SH-SY5Y (cell line): ENCODE data around the gene XXYLT1.

ENCODE experiments used
- GATA2 ChIP-seq: IDR thresholded peaks from 2 replicates; pipeline ENCODE4 v1.6.1; 2011; ENCODE audit warnings: mild to moderate bottlenecking, low read depth, low read length
- GATA3 ChIP-seq: IDR thresholded peaks from 2 replicates; pipeline ENCODE4 v1.6.1; 2011; ENCODE audit warnings: low read depth, mild to moderate bottlenecking, low read length, moderate library complexity

The XXYLT1 gene

GRCh38 chr3:195271410-195272243, 668 bp upstream of the XXYLT1 start:
- TF ChIP-seq GATA2 = no peak
- TF ChIP-seq GATA3 = no peak

GRCh38 chr3:195270079-195270816, 711 bp downstream of the XXYLT1 start:
- no peak for TF ChIP-seq GATA3
- no peak for TF ChIP-seq GATA2

GRCh38 chr3:195269375-195270078, 1.4 kb downstream of the XXYLT1 start:
- no peak; the same call in 1 of the 2 replicates for TF ChIP-seq GATA2
- TF ChIP-seq GATA3 = no peak

GRCh38 chr3:195268576-195269309, 2.2 kb downstream of the XXYLT1 start:
- TF ChIP-seq GATA3 (no peak), GATA2 (no peak)

GRCh38 chr3:195267096-195267495, 3.9 kb downstream of the XXYLT1 start:
- no peak for TF ChIP-seq GATA3
- TF ChIP-seq GATA2 = no peak

GRCh38 chr3:195266428-195266827, 4.5 kb downstream of the XXYLT1 start:
- no peak for TF ChIP-seq GATA2
- no peak for TF ChIP-seq GATA3

- TF ChIP-seq GATA2 (no peak), GATA3 (no peak)
Measured at GRCh38 chr3:195265363-195265976, 5.5 kb downstream of the XXYLT1 start.

GRCh38 chr3:195263925-195264600, 6.9 kb downstream of the XXYLT1 start:
- TF ChIP-seq GATA2 = no peak
- no peak for TF ChIP-seq GATA3

- TF ChIP-seq GATA2 (no peak), GATA3 (no peak)
Measured at GRCh38 chr3:195263193-195263924, 7.6 kb downstream of the XXYLT1 start.

- TF ChIP-seq GATA2 = no peak
- no peak for TF ChIP-seq GATA3
Measured at GRCh38 chr3:195261925-195262324, 9.0 kb downstream of the XXYLT1 start.

- TF ChIP-seq GATA3 (no peak), GATA2 (no peak)
Measured at GRCh38 chr3:195260280-195260905, 10.6 kb downstream of the XXYLT1 start.
